ENCODE results near the gene SACS. TPM values are rescaled to one million over a fixed set of nuclear protein-coding genes. Genes with fewer than 3 reads are reported as not detected.

The SACS gene
- total RNA-seq, 2 donors from 2014 or later = 31.5 to 33.4 TPM

DNA sequence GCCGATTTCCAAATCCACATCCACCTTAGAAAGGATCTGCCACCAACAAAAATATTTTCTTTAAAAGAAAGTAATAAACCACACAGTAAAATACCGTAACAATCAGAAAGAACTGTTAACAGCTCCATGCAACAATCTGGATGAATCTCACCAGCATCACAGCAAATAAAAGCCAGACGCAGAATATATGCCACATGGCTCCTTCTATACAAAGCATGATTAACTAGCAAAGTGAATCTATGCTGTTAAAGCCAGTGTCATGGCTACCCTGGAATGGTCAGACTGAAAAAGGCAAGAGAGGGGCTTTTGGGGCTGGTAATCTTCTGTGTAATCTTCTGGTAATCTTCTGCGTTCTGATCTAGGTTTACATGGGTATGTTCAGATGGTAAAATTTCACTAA, 81.3 kb downstream of the SACS start:
- H3K27ac Mint-ChIP-seq = no peak overlapping the region
- ATAC-seq = no peak
- peaks cover 72 to 76% of the 10 kb centered on the region in 2 donors for H3K36me3 Mint-ChIP-seq

GRCh38 chr13:23350009-23350408, 83.5 kb downstream of the SACS start:
- DNase-seq (ENCODE audit: low spot score in 2 of 2) (no peak), ATAC-seq (no peak)
- Mint-ChIP-seq H3K36me3 (peaks cover 83 to 92% of the 10 kb centered on the region in 2 donors), H3K27ac (no peak overlapping the region), H3K9me3 (peaks cover 4 to 9% of the 10 kb centered on the region in 2 donors)

More for the DNA sequence above, 81.3 kb downstream of the SACS start:
- DNase-seq (ENCODE audit: low spot score in 2 of 2) = no peak
- H3K9me3 Mint-ChIP-seq = peaks cover 4% of the 10 kb centered on the region in 2 donors

DNA sequence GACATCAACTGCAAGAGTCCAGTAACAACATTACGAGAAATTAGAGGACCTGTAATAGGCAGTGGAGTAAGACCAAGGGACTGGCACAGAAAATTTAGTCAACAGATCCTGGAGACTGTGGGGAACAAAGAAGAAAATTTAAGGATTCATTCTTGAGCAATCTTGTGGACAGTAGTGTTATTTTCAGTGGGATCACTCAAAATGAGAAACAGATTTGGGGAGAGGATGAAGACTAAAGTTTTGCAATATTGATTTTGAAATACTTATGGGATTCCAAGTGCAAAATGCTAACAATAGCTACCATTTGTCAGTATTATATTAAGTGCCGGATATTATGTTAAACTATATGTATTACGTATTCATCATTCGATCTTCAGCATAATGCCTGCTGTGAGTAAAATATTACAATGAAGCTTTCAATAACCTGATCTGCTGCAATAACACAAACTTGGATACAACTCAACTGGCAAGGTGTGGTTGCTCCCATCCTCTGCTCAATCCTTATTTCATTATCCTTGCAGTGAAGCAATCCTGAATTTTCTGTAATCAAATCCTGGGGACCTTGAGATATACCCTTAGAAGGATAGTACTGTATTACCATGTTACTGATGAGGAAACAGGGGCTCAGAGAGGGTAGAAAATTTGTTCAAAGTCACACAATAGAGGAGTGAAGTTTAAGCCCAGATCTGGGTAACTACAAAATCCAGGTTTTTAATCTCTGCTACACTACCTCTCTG, 84.2 kb downstream of the SACS start:
- H3K9me3 Mint-ChIP-seq = peaks cover 4 to 10% of the 10 kb centered on the region in 2 donors
- no peak overlapping the region for H3K27ac Mint-ChIP-seq
- peaks cover 81 to 92% of the 10 kb centered on the region in 2 donors for H3K36me3 Mint-ChIP-seq
- ATAC-seq (no peak), DNase-seq (ENCODE audit: low spot score in 2 of 2) (no peak)

DNA sequence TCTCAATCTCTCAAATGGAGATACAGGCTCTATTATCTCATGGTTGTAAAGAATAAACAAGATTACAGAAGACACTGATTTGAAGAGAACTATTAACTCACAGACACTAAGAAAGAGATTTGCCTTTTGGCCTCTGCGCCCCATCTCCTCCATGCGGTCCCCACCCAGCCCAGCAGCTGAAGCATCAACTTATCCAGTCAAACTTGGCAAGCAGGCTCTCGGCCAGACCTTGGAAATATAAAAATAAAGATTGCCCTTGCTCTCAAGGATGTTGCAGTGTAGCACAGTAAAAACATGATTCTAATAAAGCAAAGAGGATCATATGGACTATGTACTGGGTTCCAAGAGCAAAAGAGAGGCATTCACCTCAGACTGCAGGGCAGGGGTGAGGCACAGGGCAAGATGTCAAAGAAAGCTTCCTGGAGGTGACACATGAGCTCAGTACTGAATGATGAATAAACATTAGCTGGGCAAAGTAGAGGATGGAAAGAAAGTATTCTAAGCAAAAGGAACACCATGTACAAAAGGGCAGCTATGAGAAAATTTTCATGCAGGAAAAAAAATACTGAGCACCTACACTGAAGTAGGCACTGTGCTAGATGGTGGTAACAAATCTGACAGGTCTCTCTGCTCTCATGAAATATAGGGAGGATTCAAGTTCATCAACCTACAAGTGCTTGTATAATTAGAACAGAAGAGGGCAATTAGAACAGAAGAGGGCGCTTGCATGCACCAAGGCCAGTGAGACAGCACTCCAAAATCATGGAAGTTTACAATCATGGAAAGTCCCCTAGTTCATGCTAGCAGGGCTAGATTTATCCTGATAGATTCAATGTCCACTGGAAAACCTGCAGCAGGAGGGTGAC, 85.0 kb downstream of the SACS start:
- peaks cover 4 to 13% of the 10 kb centered on the region in 2 donors for H3K9me3 Mint-ChIP-seq
- ATAC-seq (no peak), DNase-seq (ENCODE audit: low spot score in 2 of 2) (no peak)
- peaks cover 85 to 96% of the 10 kb centered on the region in 2 donors for H3K36me3 Mint-ChIP-seq
- H3K27ac Mint-ChIP-seq = no peak overlapping the region

DNA sequence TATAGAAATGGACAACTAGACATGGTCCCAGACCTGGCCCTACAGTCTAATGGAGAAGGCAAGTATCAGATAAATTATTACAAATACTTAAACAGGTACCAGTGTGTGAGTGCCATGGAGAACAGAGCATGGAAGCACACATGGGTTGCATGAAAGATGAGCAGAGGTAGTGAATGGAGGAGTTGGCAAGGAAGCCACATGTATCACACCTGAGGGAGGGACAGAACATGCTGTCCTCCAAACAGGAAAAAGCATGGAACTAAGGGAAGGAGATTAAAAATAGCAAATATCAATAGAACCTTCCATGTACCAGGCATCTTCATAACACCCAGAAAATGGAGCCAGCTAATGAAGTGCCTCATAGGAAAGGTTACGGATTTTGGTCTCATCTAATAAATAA, 85.9 kb downstream of the SACS start:
- ATAC-seq = no peak
- Mint-ChIP-seq H3K36me3 (peaks cover 86 to 96% of the 10 kb centered on the region in 2 donors), H3K27ac (no peak overlapping the region), H3K9me3 (peaks cover 4 to 13% of the 10 kb centered on the region in 2 donors)
- no peak for DNase-seq (ENCODE audit: low spot score in 2 of 2)

GRCh38 chr13:23344931-23345595, 88.4 kb downstream of the SACS start:
- peaks cover 82 to 91% of the 10 kb centered on the region in 2 donors for H3K36me3 Mint-ChIP-seq
- peaks cover 4 to 9% of the 10 kb centered on the region in 2 donors for H3K9me3 Mint-ChIP-seq
- ATAC-seq (no peak), DNase-seq (ENCODE audit: low spot score in 2 of 2) (no peak)
- H3K27ac Mint-ChIP-seq = peak overlapping the region in 1 of 2 donors; percentile 53

- ATAC-seq = no peak
- Mint-ChIP-seq H3K36me3 (peaks cover 83 to 89% of the 10 kb centered on the region in 2 donors), H3K27ac (no peak overlapping the region), H3K9me3 (peaks cover 22 to 34% of the 10 kb centered on the region in 2 donors)
- DNase-seq (ENCODE audit: low spot score in 2 of 2) = no peak
Observed at GRCh38 chr13:23339225-23339624, 94.3 kb downstream of the SACS start.

DNA sequence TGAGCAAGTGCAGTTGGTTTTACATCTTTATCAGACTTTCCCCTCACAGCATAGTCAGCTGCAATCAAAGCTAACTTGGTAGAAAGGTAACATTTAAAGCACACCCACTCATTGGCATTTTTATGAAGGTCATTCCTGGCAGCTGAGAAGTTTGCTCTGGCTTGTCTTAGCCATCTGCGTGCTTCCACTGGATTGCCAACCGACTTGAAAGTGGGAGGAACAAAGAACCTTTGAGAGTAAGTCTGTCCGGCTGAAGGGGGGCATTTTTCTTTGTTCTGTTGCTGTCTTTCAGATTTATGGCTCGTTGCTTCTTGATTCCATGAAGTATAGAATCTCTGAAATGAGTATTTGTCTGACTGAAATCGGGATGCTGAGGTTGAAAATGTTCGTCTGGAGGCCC, 103.1 kb downstream of the SACS start:
- no peak for ATAC-seq
- peaks cover 38 to 39% of the 10 kb centered on the region in 2 donors for H3K9me3 Mint-ChIP-seq
- peaks cover 45 to 53% of the 10 kb centered on the region in 2 donors for H3K36me3 Mint-ChIP-seq
- no peak for DNase-seq (ENCODE audit: low spot score in 2 of 2)
- no peak overlapping the region for H3K27ac Mint-ChIP-seq

DNA sequence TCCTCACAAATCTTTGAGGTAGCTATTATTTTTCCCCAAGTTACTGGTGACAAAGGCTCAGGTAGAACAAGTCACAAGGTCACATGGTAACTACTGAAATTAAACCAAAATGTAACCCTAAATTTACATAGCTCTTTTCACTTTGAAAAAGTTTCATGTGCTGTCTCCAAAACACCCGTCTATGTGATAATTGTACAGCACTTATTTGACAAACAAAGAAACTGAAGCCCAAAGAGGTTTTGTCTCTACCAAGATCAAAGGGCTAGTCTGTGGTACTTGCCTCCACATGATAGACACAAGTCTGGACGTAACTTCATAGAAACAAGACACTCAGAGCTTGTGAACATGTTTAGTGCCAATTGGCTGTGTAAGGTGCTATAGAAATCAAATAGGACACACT, 108.3 kb downstream of the SACS start:
- peaks cover 8% of the 10 kb centered on the region in 2 donors for H3K36me3 Mint-ChIP-seq

GRCh38 chr13:23323946-23324709, 109.4 kb downstream of the SACS start:
- H3K9me3 Mint-ChIP-seq = no peaks in the 10 kb centered on the region
- peaks cover 8% of the 10 kb centered on the region in 2 donors for H3K36me3 Mint-ChIP-seq
- no peak overlapping the region for H3K27ac Mint-ChIP-seq
- DNase-seq (ENCODE audit: low spot score in 2 of 2) = no peak
- no peak for ATAC-seq

More for the DNA sequence above, 108.3 kb downstream of the SACS start:
- Mint-ChIP-seq H3K27ac (no peak overlapping the region), H3K9me3 (peaks cover 8% of the 10 kb centered on the region in 2 donors)
- peak in 1 of 2 donors; percentile 62 for ATAC-seq
- DNase-seq (ENCODE audit: low spot score in 2 of 2) = no peak

GRCh38 chr13:23322353-23323336, 110.9 kb downstream of the SACS start:
- no peaks in the 10 kb centered on the region for H3K9me3 Mint-ChIP-seq
- H3K27ac Mint-ChIP-seq = no peak overlapping the region
- DNase-seq (ENCODE audit: low spot score in 2 of 2) (no peak), ATAC-seq (no peak)
- H3K36me3 Mint-ChIP-seq = peaks cover 6 to 7% of the 10 kb centered on the region in 2 donors

GRCh38 chr13:23321535-23322241, 111.8 kb downstream of the SACS start:
- DNase-seq (ENCODE audit: low spot score in 2 of 2) (peak in 1 of 2 donors; percentile 9), ATAC-seq (peak; percentile 66 to 80)
- no peaks in the 10 kb centered on the region for H3K9me3 Mint-ChIP-seq
- H3K27ac Mint-ChIP-seq = no peak overlapping the region
- no peaks in the 10 kb centered on the region for H3K36me3 Mint-ChIP-seq

DNA sequence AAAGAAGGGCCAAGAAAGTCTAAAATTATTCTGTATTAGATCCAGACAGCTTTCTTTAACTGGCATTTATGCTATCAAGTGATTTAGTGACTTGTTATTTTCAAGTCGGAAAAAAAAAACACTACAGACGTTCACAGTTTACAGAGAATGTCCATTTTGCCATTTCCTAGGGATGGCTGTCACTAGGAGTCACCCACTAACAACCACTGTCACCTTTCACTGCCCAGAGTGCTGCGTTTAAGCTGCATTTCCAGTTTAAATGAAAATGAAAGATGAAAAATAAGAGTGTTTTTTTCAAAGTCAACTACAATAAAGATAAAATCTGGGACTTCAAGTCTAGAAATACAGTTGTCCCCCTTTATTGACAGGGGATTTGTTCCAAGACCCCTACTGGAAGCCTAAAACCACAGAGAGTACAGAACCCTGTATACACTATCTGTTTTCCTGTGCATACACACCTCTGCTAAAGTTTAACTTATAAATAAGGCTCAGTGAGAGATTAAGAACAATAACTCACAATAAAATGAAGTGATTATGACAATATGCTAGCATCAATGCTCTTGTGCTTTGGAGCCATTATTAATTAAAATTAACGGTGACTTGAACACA, 112.5 kb downstream of the SACS start:
- DNase-seq (ENCODE audit: low spot score in 2 of 2) (no peak), ATAC-seq (no peak)
- Mint-ChIP-seq H3K9me3 (no peaks in the 10 kb centered on the region), H3K27ac (no peak overlapping the region), H3K36me3 (no peaks in the 10 kb centered on the region)

- Mint-ChIP-seq H3K27ac (no peak overlapping the region), H3K9me3 (peaks cover 0 to 4% of the 10 kb centered on the region in 2 donors), H3K36me3 (no peaks in the 10 kb centered on the region)
- DNase-seq (ENCODE audit: low spot score in 2 of 2) = no peak
- ATAC-seq = no peak
Observed at GRCh38 chr13:23319883-23320224, 113.6 kb downstream of the SACS start.

Data from activated naive CD4-positive, alpha-beta T cell treated with anti-CD3 and anti-CD28 coated beads, Interleukin-2, amount 50 U/mL, for 72 hours (primary cell).